ENCODE measurements around the gene RASL10B.

- no peak for TF ChIP-seq EZH2 (IDR thresholded peaks at IDR 0.05; ENCODE audit: low read length)
- TF ChIP-seq CTCF (optimal IDR thresholded peaks at IDR 0.05 in 1 of 3, IDR thresholded peaks at IDR 0.05 in 1 of 3, conservative IDR thresholded peaks at IDR 0.05 in 1 of 3; ENCODE audit: extremely low read depth in 1 of 3, insufficient read depth in 2 of 3, low read length in 3 of 3): no peak
Observed at GRCh38 chr17:35780950-35781349, 49.5 kb downstream of the RASL10B start.

Data from keratinocyte (primary cell).